H1 (cell line): ENCODE data around the gene DPYSL4. TPM values are rescaled to one million over a fixed set of nuclear protein-coding genes. Genes with fewer than 3 reads are reported as not detected.

Source experiments
- CTCF ChIA-PET: fragments of 300-600 bp; sonication (Branson Sonifier 250); formaldehyde crosslinking; loops from one replicate; lab custom pipeline; 2021; ENCODE audit not compliant: partially characterized antibody; lab: Charles Lee
- POLR2A ChIA-PET: fragments of 300-600 bp; sonication (Branson Sonifier 250); formaldehyde crosslinking; loops from one replicate; lab custom pipeline; 2021; ENCODE audit warnings: inconsistent platforms; ENCODE audit not compliant: partially characterized antibody; lab: Charles Lee
- DNase-seq, 2 experiments: peaks; one replicate each; pipeline versions ENCODE4 v3.0.0 to v3.0.0-alpha.2; 2010 to 2022; ENCODE audit warnings: low spot score in 2 of 2, low read depth in 1 of 2, mixed read lengths in 1 of 2
- FAIRE-seq: peaks from 2 replicates; lab custom pipeline; 2011; peaks lifted over from hg19 to GRCh38; lab: Jason Lieb, UNC
- H2AFZ ChIP-seq: 2 replicates; pipeline ENCODE4 v1.8.1; 2012; ENCODE audit warnings: low read length, inconsistent platforms
- H2AK5ac ChIP-seq: 2 replicates; pipeline ENCODE4 v1.6.1; 2013; ENCODE audit warnings: low read depth, low read length
- H2BK120ac ChIP-seq: replicated peaks from 2 replicates; pipeline ENCODE3; 2013; ENCODE audit warnings: low read depth, low read length, inconsistent platforms
- H2BK12ac ChIP-seq: 2 replicates; pipeline ENCODE4 v1.6.1; 2013; ENCODE audit warnings: low read depth, low read length
- H2BK15ac ChIP-seq: 2 replicates; pipeline ENCODE4 v1.6.1; 2013; ENCODE audit warnings: low read length
- H2BK20ac ChIP-seq: 2 replicates; pipeline ENCODE4 v1.6.1; 2013; ENCODE audit warnings: low read length
- H2BK5ac ChIP-seq: 2 replicates; pipeline ENCODE4 v1.6.1; 2013; ENCODE audit warnings: low read depth, low read length
- H3K14ac ChIP-seq: 2 replicates; pipeline ENCODE4 v1.6.1; 2013; ENCODE audit warnings: inconsistent platforms; ENCODE audit not compliant: insufficient read length
- H3K18ac ChIP-seq: 2 replicates; pipeline ENCODE4 v1.6.1; 2013; ENCODE audit warnings: low read length; ENCODE audit errors: extremely low read depth
- H3K23ac ChIP-seq: 2 replicates; pipeline ENCODE4 v1.6.1; 2013; ENCODE audit warnings: inconsistent platforms; ENCODE audit not compliant: insufficient read length
- H3K23me2 ChIP-seq: 2 replicates; pipeline ENCODE4 v1.6.1; 2013; ENCODE audit warnings: low read depth, low read length
- H3K27ac ChIP-seq: 2 replicates; pipeline ENCODE4 v1.6.1; 2011; ENCODE audit warnings: low read depth, low read length, inconsistent platforms
- H3K27me3 ChIP-seq, 4 experiments: replicated peaks in 1 of 4; 1 replicate in 1 of 4; 2 replicates in 3 of 4; pipeline versions ENCODE4 v1.6.1 to v1.8.1; 2011 to 2013; ENCODE audit warnings: low read length in 3 of 4, mild to moderate bottlenecking in 3 of 4, inconsistent platforms in 2 of 4, mixed read lengths in 2 of 4, moderate library complexity in 1 of 4; ENCODE audit not compliant: control insufficient read depth in 3 of 4, insufficient read depth in 3 of 4; ENCODE audit errors: extremely low read depth in 1 of 4
- H3K36me3 ChIP-seq, 4 experiments: 2 replicates each; pipeline versions ENCODE4 v1.6.1 to v1.8.1; 2011 to 2013; ENCODE audit warnings: mild to moderate bottlenecking in 4 of 4, low read length in 3 of 4, moderate library complexity in 2 of 4, control low read depth in 1 of 4, inconsistent platforms in 1 of 4; ENCODE audit not compliant: insufficient read depth in 4 of 4, control insufficient read depth in 2 of 4
- H3K4ac ChIP-seq: replicated peaks from 2 replicates; pipeline ENCODE3; 2013; ENCODE audit warnings: low read length, low read depth, mixed read lengths, inconsistent platforms; ENCODE audit not compliant: insufficient read length
- H3K4me1 ChIP-seq, 4 experiments: replicated peaks in 1 of 4; 1 replicate in 1 of 4; 2 replicates in 3 of 4; pipeline versions ENCODE4 v1.6.1 to v1.8.1; 2011 to 2013; ENCODE audit warnings: low read length in 3 of 4, inconsistent platforms in 2 of 4, mixed read lengths in 1 of 4; ENCODE audit not compliant: insufficient read depth in 4 of 4, control insufficient read depth in 3 of 4
- H3K4me2 ChIP-seq, 2 experiments: 2 replicates each; pipeline versions ENCODE4 v1.6.1 to v1.8.1; 2011 to 2013; ENCODE audit warnings: low read depth in 2 of 2, low read length in 2 of 2, control low read depth in 1 of 2, inconsistent platforms in 1 of 2, mild to moderate bottlenecking in 1 of 2; ENCODE audit not compliant: insufficient read depth in 1 of 2
- H3K4me3 ChIP-seq, 4 experiments: fragments of 200-600, 300-600 bp in 1 of 4; sonication (generic), shearing (Covaris generic), sonication (Bioruptor Twin) in 1 of 4; 2 replicates each; pipeline versions ENCODE4 v1.5.1 to v1.8.1; 2011 to 2016; ENCODE audit warnings: low read length in 4 of 4, low read depth in 3 of 4, control low read depth in 2 of 4, inconsistent platforms in 2 of 4, mild to moderate bottlenecking in 2 of 4, mixed read lengths in 1 of 4, moderate library complexity in 1 of 4; ENCODE audit not compliant: insufficient read depth in 2 of 4; ENCODE audit errors: extremely low read depth in 1 of 4
- H3K56ac ChIP-seq: replicated peaks from 2 replicates; pipeline ENCODE3; 2013; ENCODE audit warnings: low read depth, mild to moderate bottlenecking, mixed read lengths, low read length, inconsistent platforms; ENCODE audit not compliant: insufficient read length
- H3K79me1 ChIP-seq: 2 replicates; pipeline ENCODE4 v1.6.1; 2013; ENCODE audit warnings: low read depth, low read length, control low read depth
- H3K79me2 ChIP-seq, 2 experiments: 2 replicates each; pipeline versions ENCODE4 v1.6.1 to v1.8.1; 2012 to 2013; ENCODE audit warnings: low read length in 2 of 2, mild to moderate bottlenecking in 2 of 2, inconsistent platforms in 1 of 2; ENCODE audit not compliant: insufficient read depth in 2 of 2, control insufficient read depth in 1 of 2
- H3K9ac ChIP-seq, 4 experiments: replicated peaks in 1 of 4; 1 replicate in 1 of 4; 2 replicates in 3 of 4; pipeline versions ENCODE4 v1.6.1 to v1.8.1; 2011 to 2013; ENCODE audit warnings: low read depth in 3 of 4, low read length in 3 of 4, control low read depth in 2 of 4, mild to moderate bottlenecking in 2 of 4, moderate library complexity in 2 of 4, inconsistent platforms in 1 of 4; ENCODE audit errors: extremely low read depth in 1 of 4
- H3K9me3 ChIP-seq, 2 experiments: 2 replicates each; pipeline versions ENCODE4 v1.6.1 to v1.8.1; 2012 to 2013; ENCODE audit warnings: mild to moderate bottlenecking in 2 of 2, moderate library complexity in 2 of 2, control low read depth in 1 of 2, inconsistent platforms in 1 of 2, low read depth in 1 of 2, low read length in 1 of 2, mixed read lengths in 1 of 2; ENCODE audit not compliant: insufficient read depth in 2 of 2
- H4K20me1 ChIP-seq, 2 experiments: replicated peaks in 1 of 2; 2 replicates each; pipeline versions ENCODE3 to v1.8.1; 2011 to 2013; ENCODE audit warnings: inconsistent platforms in 2 of 2, low read length in 2 of 2, mild to moderate bottlenecking in 1 of 2; ENCODE audit not compliant: insufficient read depth in 2 of 2, control insufficient read depth in 1 of 2
- H4K5ac ChIP-seq: 2 replicates; pipeline ENCODE4 v1.6.1; 2013; ENCODE audit warnings: low read length, low read depth, mixed read lengths, inconsistent platforms; ENCODE audit not compliant: insufficient read length
- H4K8ac ChIP-seq: 2 replicates; pipeline ENCODE4 v1.8.0; 2013; ENCODE audit warnings: mild to moderate bottlenecking, moderate library complexity, low read length, inconsistent platforms; ENCODE audit not compliant: insufficient read depth; ENCODE audit errors: extremely low read depth
- H4K91ac ChIP-seq: replicated peaks from 2 replicates; pipeline ENCODE3; 2013; ENCODE audit warnings: low read length, mixed read lengths, inconsistent platforms; ENCODE audit not compliant: insufficient read length
- MAFK ChIP-seq: IDR thresholded peaks from 2 replicates; pipeline ENCODE4 v1.6.1; 2012; ENCODE audit warnings: low read depth, mild to moderate bottlenecking, improper control_type of control experiment, low read length
- RAD21 ChIP-seq, 2 experiments: IDR thresholded peaks in 1 of 2; conservative IDR thresholded peaks in 1 of 2; 2 replicates each; pipeline ENCODE4 v1.6.1; 2011; ENCODE audit warnings: low read depth in 2 of 2, low read length in 2 of 2, improper control_type of control experiment in 1 of 2, inconsistent platforms in 1 of 2, mild to moderate bottlenecking in 1 of 2, moderate library complexity in 1 of 2
- RFX5 ChIP-seq: IDR thresholded peaks from 2 replicates; pipeline ENCODE4 v1.6.1; 2011; ENCODE audit warnings: low read depth, low read length, improper control_type of control experiment, borderline replicate concordance
- SIX5 ChIP-seq: IDR thresholded peaks from 2 replicates; pipeline ENCODE4 v1.6.1; 2011; ENCODE audit warnings: mild to moderate bottlenecking, low read depth, low read length
- SP1 ChIP-seq: IDR thresholded peaks from 2 replicates; pipeline ENCODE4 v1.6.1; 2011; ENCODE audit warnings: low read depth, low read length
- SP2 ChIP-seq: IDR thresholded peaks from 2 replicates; pipeline ENCODE4 v1.6.1; 2012; ENCODE audit warnings: mild to moderate bottlenecking, low read length, inconsistent platforms
- SP4 ChIP-seq: IDR thresholded peaks from 2 replicates; pipeline ENCODE4 v1.6.1; 2012; ENCODE audit warnings: low read length, inconsistent platforms
- SUZ12 ChIP-seq: fragments of 200-600 bp; sonication (generic); IDR thresholded peaks from 2 replicates; pipeline ENCODE4 v1.6.1; 2012; ENCODE audit warnings: mild to moderate bottlenecking, inconsistent platforms, low read length, moderate library complexity, mixed read lengths
- TAF7 ChIP-seq: optimal IDR thresholded peaks from 2 replicates; pipeline ENCODE3; 2011; ENCODE audit warnings: low read depth, mild to moderate bottlenecking, inconsistent platforms, low read length, moderate library complexity, borderline replicate concordance
- TBP ChIP-seq: IDR thresholded peaks from 2 replicates; pipeline ENCODE4 v1.6.1; 2011; ENCODE audit warnings: low read depth, low read length, improper control_type of control experiment
- YY1 ChIP-seq: IDR thresholded peaks from 2 replicates; pipeline ENCODE4 v1.6.1; 2011; ENCODE audit warnings: low read depth, mild to moderate bottlenecking, low read length
- WGBS, 2 experiments: shearing (Covaris generic) in 1 of 2; methylation state at CpG; one replicate each; pipeline versions ENCODE4 v1.1.6 to v1.1.7; 2013 to 2015; ENCODE audit warnings: low lambda C conversion rate in 2 of 2, mixed read lengths in 2 of 2, inconsistent platforms in 1 of 2, low coverage in 1 of 2, missing lambda C conversion rate in 1 of 2; ENCODE audit not compliant: insufficient replicate concordance in 2 of 2, insufficient coverage in 1 of 2, insufficient read length in 1 of 2; ENCODE audit errors: extremely low coverage in 1 of 2, missing lambda C conversion rate in 1 of 2; 5-methylcytosine and 5-hydroxymethylcytosine counted together
- polyA plus RNA-seq, 7 experiments: library from polyadenylated mRNA; depleted of rRNA in 3 of 7; stranded (reverse) in 5 of 7; unstranded in 2 of 7; fragments of >200 nt in 5 of 7; fragments of 200-250 nt in 2 of 7; gene quantifications; 1 replicate in 5 of 7; 2 replicates in 1 of 7; 4 replicates in 1 of 7; pipeline versions ENCODE4 v1.2.1 to v1.2.3, GENCODE V29; 2011 to 2013; ENCODE audit warnings: missing spikeins in 2 of 7, mixed read lengths in 2 of 7
- total RNA-seq: library from RNA; stranded (reverse); fragmentation: NEBNext Ultra II Directional; extraction: Animal tissue kit (Norgen Biotek cat#: 25700); gene quantifications from 2 replicates; pipeline ENCODE4 v1.2.1, GENCODE V29; 2021
- TF ChIP-seq, protein P1 (sequence below): IDR thresholded peaks from 2 replicates; pipeline ENCODE4 v1.6.1; 2011; ENCODE audit warnings: low read depth, mild to moderate bottlenecking, low read length; ENCODE audit not compliant: insufficient read depth

The DPYSL4 gene
- total and polyA plus RNA-seq, 2 of the 8 experiments (the other 6 are each of a cell fraction or from before 2014, with no cell fraction given) = 12.9 to 15.2 TPM

DNA sequence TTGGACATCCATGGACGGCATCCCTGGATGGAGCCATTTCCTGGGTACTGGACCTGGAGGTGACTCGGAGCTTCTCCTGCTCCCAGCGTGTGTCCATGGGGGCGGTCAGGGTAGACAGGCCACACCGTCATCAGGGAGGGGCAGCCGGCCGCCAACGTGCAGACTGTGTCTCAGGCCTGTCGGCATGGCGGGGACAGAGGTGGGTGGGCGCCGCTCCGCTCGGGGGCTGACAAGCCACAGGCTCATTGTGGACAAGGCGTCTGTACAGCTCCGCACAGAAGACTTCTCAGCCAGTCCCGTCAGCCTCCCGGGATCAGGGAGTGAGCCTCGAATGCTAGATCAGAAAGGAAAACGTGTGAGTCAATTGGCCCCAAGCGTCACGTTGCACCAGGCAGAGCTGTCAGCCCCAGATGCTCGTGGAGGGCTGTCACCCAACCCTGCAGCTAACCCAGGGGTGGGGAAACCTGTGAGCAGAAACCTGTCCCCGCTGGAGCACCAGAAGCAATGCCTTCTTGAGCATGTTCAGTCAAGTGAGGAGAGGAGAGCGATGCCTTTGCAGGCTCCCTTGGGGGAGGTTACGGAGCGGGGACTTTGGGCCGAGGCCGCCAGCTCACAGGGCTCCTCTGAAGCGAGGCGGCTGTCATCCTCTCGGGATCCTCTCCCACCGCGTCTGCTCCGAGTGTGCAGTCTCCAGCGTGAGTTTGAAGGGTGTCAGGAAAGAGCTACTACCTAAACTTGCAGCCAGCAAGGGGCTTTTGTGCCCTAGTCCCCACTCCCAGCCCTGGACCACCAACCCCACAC is 16.0 kb upstream of the DPYSL4 start:
- Histone ChIP-seq H2AFZ (no peak overlapping the region), H2AK5ac (no peak overlapping the region), H3K23me2 (peaks cover 3% of the 10 kb centered on the region; the same call in 1 of the 2 replicates), H3K79me1 (no peaks in the 10 kb centered on the region), H3K36me3 (no peaks in the 10 kb centered on the region), H3K27me3 (no peaks in the 10 kb centered on the region; a peak in 1 of 7 replicates), H2BK5ac (no peak overlapping the region), H2BK12ac (no peak overlapping the region), H3K14ac (no peak overlapping the region), H4K20me1 (peaks cover 0 to 2% of the 10 kb centered on the region in 2 experiments), H2BK15ac (no peak overlapping the region), H3K4me3 (no peak overlapping the region), H3K18ac (no peak overlapping the region), H2BK20ac (no peak overlapping the region), H4K8ac (no peak overlapping the region; the same call in 1 of the 2 replicates), H3K56ac (no peak overlapping the region), H3K4me1 (peaks cover 0 to under 1% (median 0%) of the 10 kb centered on the region in 4 experiments; a peak in 3 of 7 replicates), H3K79me2 (no peaks in the 10 kb centered on the region), H3K9me3 (no peaks in the 10 kb centered on the region; a peak in 1 of 4 replicates), H3K4ac (no peak overlapping the region), H3K23ac (no peak overlapping the region), H4K91ac (no peak overlapping the region), H4K5ac (no peak overlapping the region), H3K9ac (no peak overlapping the region), H3K4me2 (no peak overlapping the region), H2BK120ac (no peak overlapping the region), H3K27ac (no peak overlapping the region)
- ChIA-PET POLR2A (no interaction called here), CTCF (interaction anchor here (1.1 to 1.4 kb wide), 3 partner anchors 22 to 283 kb away, joined by 3 to 4 read pairs (median 3); no protein-coding TSS in a partner anchor)
- no peak for DNase-seq
- no peak for FAIRE-seq
- 82% methylated on average over 32 of the region's 36 CpGs; no CpG with 5 or more reads in 1 of the 2 experiments for WGBS, 2 experiments
- TF ChIP-seq, protein P1, sequence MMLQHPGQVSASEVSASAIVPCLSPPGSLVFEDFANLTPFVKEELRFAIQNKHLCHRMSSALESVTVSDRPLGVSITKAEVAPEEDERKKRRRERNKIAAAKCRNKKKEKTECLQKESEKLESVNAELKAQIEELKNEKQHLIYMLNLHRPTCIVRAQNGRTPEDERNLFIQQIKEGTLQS = no peak
- no peak for TF ChIP-seq SP2
- no peak for TF ChIP-seq SP1
- no peak for TF ChIP-seq RAD21 (IDR thresholded peaks at IDR 0.05 in 1 of 2, conservative IDR thresholded peaks at IDR 0.05 in 1 of 2; ENCODE audit: low read depth in 2 of 2, low read length in 2 of 2)
- TF ChIP-seq RFX5 = no peak
- TF ChIP-seq TAF7 = no peak
- no peak for TF ChIP-seq SP4
- no peak for TF ChIP-seq SUZ12
- no peak for TF ChIP-seq MAFK
- TF ChIP-seq SIX5 = no peak
- no peak for TF ChIP-seq YY1
- TF ChIP-seq TBP = no peak
